CD4-positive, alpha-beta T cell (primary cell): ENCODE results near the gene KCTD16. TPM values are rescaled to one million over a fixed set of nuclear protein-coding genes. Genes with fewer than 3 reads are reported as not detected.
A peak's percentile ranks its signal among the peaks of the same experiment; 100 is the strongest.

Experiments
- ATAC-seq: fragments of 200-7000 bp; cut with Tn5 transposase; one replicate; pipeline ENCODE4 v1.10.0; 2022; ENCODE audit warnings: mild to moderate bottlenecking; ENCODE audit not compliant: poor library complexity
- CTCF ChIA-PET: fragments of 350-600 bp; sonication (Branson Sonifier 250); formaldehyde crosslinking; loops from one replicate; lab custom pipeline; 2021; ENCODE audit warnings: antibody characterized with exemption, inconsistent platforms; lab: Charles Lee
- POLR2A ChIA-PET: fragments of 350-600 bp; sonication (Branson Sonifier 250); formaldehyde crosslinking; loops from one replicate; lab custom pipeline; 2021; ENCODE audit warnings: antibody characterized with exemption, inconsistent platforms; lab: Charles Lee
- DNase-seq, 14 experiments: peaks; one replicate each; pipeline ENCODE4 v3.0.0-alpha.2; 2013 to 2020; ENCODE audit warnings: mixed read lengths in 2 of 14
- H3K27ac ChIP-seq, 2 donors: one replicate each; pipeline versions ENCODE4 v1.5.1 to v1.7.0; 2013; ENCODE audit warnings: low read length in 2 of 2, low read depth in 1 of 2, mild to moderate bottlenecking in 1 of 2
- H3K27me3 ChIP-seq, 2 experiments: 1 replicate in 1 of 2; 2 replicates in 1 of 2; pipeline versions ENCODE4 v1.6.1 to v1.7.0; 2013; ENCODE audit warnings: low read length in 2 of 2, control low read depth in 1 of 2, mild to moderate bottlenecking in 1 of 2, moderate library complexity in 1 of 2; ENCODE audit not compliant: insufficient read depth in 2 of 2, control insufficient read depth in 1 of 2
- H3K36me3 ChIP-seq: one replicate; pipeline ENCODE4 v1.6.1; 2013; ENCODE audit warnings: low read length, control low read depth; ENCODE audit not compliant: insufficient read depth
- H3K4me1 ChIP-seq: one replicate; pipeline ENCODE4 v1.6.1; 2013; ENCODE audit warnings: low read length, control low read depth; ENCODE audit not compliant: insufficient read depth
- H3K4me3 ChIP-seq: one replicate; pipeline ENCODE4 v1.5.1; 2013; ENCODE audit warnings: mild to moderate bottlenecking, low read length, moderate library complexity
- H3K9me3 ChIP-seq, 2 experiments: 1 replicate in 1 of 2; 2 replicates in 1 of 2; pipeline versions ENCODE4 v1.6.1 to v1.7.0; 2013; ENCODE audit warnings: low read length in 2 of 2, mild to moderate bottlenecking in 2 of 2, control low read depth in 1 of 2, moderate library complexity in 1 of 2; ENCODE audit not compliant: control insufficient read depth in 1 of 2, insufficient read depth in 1 of 2
- H3K27ac Mint-ChIP-seq: one replicate; pipeline ENCODE4 v1.8.0; 2020; ENCODE audit warnings: mixed read lengths
- H3K27me3 Mint-ChIP-seq: one replicate; pipeline ENCODE4 v1.8.0; 2021; ENCODE audit warnings: mixed read lengths
- H3K36me3 Mint-ChIP-seq: one replicate; pipeline ENCODE4 v1.8.0; 2021; ENCODE audit warnings: low read depth, mixed read lengths
- H3K4me1 Mint-ChIP-seq: one replicate; pipeline ENCODE4 v1.8.0; 2021; ENCODE audit warnings: low read depth, mixed read lengths
- H3K4me3 Mint-ChIP-seq: one replicate; pipeline ENCODE4 v1.8.0; 2020; ENCODE audit warnings: mild to moderate bottlenecking, mixed read lengths
- H3K9me3 Mint-ChIP-seq: one replicate; pipeline ENCODE4 v1.8.0; 2020; ENCODE audit warnings: mixed read lengths
- intact Hi-C, 2 experiments: fragments of 100-400 bp; cut with DNase I in 1 of 2; cut with micrococcal nuclease in 1 of 2; formaldehyde crosslinking; loops; one replicate each; pipeline versions ENCODE4 v1.15.1 to v1.9.0; 2023 to 2025; cut with DNase I, micrococcal nuclease
- total RNA-seq, 174 experiments: library from RNA in 2 of 174; stranded (reverse) in 2 of 174; gene quantifications; one replicate each; pipeline ENCODE4 v1.2.3 and lab custom pipeline; 2021 to 2026
- TF ChIP-seq, protein P1 (sequence below): fragments of 200-600 bp; IDR thresholded peaks from one replicate; pipeline ENCODE4 v1.8.0; 2022; ENCODE audit warnings: antibody characterized with exemption, mild to moderate bottlenecking

The KCTD16 gene
- total RNA-seq, 2 experiments from 2014 or later, result not detected

DNA sequence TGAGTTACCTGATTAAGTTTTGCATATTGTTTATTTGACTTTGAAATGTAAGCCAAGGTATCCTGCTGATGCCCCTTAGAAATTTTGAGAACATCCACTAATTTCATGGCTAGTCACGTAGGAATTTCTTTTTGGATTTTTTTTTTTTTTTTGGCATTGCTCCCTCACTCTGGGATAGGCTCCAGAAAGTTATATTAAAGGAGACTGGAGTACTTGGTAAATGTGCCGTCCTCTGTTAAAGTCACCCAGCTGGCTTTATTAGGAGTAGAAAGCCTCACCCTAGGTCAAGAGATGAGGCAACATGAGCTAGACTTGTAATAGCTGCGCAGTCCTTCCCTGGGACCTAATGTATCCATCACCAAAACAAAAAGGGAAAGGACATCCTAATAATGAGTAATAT, 3.1 kb downstream of the KCTD16 start:
- POLR2A ChIA-PET, result interaction anchor here (4.4 kb wide), 1 partner anchor 16 kb away, joined by 115 read pairs; no protein-coding TSS in a partner anchor

DNA sequence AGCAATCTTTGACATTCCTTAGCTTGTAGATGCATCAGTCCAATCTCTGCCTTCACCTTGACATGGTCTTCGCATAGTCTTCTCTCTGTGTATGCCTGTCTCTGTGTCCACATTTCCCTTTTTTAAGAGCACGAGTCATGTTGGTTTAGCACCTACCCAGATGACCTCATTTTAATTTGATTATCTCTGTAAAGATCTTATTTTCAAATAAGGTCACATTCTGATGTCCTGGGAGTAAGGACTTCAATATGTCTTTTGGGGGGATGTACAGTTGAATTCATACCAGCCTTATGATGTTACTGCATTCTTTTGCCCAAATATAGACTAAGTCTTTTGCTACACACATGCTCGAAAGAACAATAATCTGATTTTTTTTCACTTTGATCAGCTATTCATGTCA, 6.9 kb downstream of the KCTD16 start:
- H3K4me1 Mint-ChIP-seq, result peaks cover 8% of the 10 kb centered on the region
- H3K36me3 Mint-ChIP-seq, result no peaks in the 10 kb centered on the region
- TF ChIP-seq, protein P1, sequence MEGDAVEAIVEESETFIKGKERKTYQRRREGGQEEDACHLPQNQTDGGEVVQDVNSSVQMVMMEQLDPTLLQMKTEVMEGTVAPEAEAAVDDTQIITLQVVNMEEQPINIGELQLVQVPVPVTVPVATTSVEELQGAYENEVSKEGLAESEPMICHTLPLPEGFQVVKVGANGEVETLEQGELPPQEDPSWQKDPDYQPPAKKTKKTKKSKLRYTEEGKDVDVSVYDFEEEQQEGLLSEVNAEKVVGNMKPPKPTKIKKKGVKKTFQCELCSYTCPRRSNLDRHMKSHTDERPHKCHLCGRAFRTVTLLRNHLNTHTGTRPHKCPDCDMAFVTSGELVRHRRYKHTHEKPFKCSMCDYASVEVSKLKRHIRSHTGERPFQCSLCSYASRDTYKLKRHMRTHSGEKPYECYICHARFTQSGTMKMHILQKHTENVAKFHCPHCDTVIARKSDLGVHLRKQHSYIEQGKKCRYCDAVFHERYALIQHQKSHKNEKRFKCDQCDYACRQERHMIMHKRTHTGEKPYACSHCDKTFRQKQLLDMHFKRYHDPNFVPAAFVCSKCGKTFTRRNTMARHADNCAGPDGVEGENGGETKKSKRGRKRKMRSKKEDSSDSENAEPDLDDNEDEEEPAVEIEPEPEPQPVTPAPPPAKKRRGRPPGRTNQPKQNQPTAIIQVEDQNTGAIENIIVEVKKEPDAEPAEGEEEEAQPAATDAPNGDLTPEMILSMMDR, result no peak
- DNase-seq (peak in 1 of 14 experiments; percentile 24), ATAC-seq (peak; percentile 55)
- H3K4me3 Mint-ChIP-seq, result no peak overlapping the region
- Histone ChIP-seq H3K27ac (no peak overlapping the region), H3K4me3 (no peak overlapping the region), H3K4me1 (no peaks in the 10 kb centered on the region), H3K36me3 (no peaks in the 10 kb centered on the region), H3K9me3 (no peaks in the 10 kb centered on the region), H3K27me3 (no peaks in the 10 kb centered on the region)
- CTCF ChIA-PET, result no interaction called here
- no peaks in the 10 kb centered on the region for H3K27me3 Mint-ChIP-seq
- POLR2A ChIA-PET, result no interaction called here
- H3K27ac Mint-ChIP-seq, result no peak overlapping the region
- no peaks in the 10 kb centered on the region for H3K9me3 Mint-ChIP-seq
- intact Hi-C loops, result no loop called here

More for the DNA sequence above, 3.1 kb downstream of the KCTD16 start:
- Histone ChIP-seq H3K27me3 (no peaks in the 10 kb centered on the region), H3K4me1 (peaks cover 11% of the 10 kb centered on the region), H3K27ac (no peak overlapping the region), H3K36me3 (peaks cover under 1% of the 10 kb centered on the region), H3K4me3 (no peak overlapping the region), H3K9me3 (no peaks in the 10 kb centered on the region)
- no peak overlapping the region for H3K4me3 Mint-ChIP-seq
- peaks cover 17% of the 10 kb centered on the region for H3K36me3 Mint-ChIP-seq
- H3K9me3 Mint-ChIP-seq, result no peaks in the 10 kb centered on the region
- H3K4me1 Mint-ChIP-seq, result peaks cover 34% of the 10 kb centered on the region
- intact Hi-C loops, result loop anchor here in 1 of 2 experiments (5.0 kb wide), 1 partner anchor 1406 kb away; no protein-coding TSS in a partner anchor
- no peaks in the 10 kb centered on the region for H3K27me3 Mint-ChIP-seq
- TF ChIP-seq, protein P1, result no peak
- no peak for DNase-seq
- CTCF ChIA-PET, result interaction anchor here (1.3 kb wide), 1 partner anchor 21 kb away, joined by 3 read pairs; no protein-coding TSS in a partner anchor
- no peak for ATAC-seq
- no peak overlapping the region for H3K27ac Mint-ChIP-seq

- Mint-ChIP-seq H3K27ac (no peak overlapping the region), H3K36me3 (no peaks in the 10 kb centered on the region), H3K9me3 (no peaks in the 10 kb centered on the region), H3K4me1 (peaks cover 20% of the 10 kb centered on the region), H3K27me3 (no peaks in the 10 kb centered on the region), H3K4me3 (no peak overlapping the region)
- intact Hi-C loops, result no loop called here
- no peaks in the 10 kb centered on the region for H3K4me1 ChIP-seq
- H3K27ac ChIP-seq, result no peak overlapping the region
- H3K9me3 ChIP-seq, result no peaks in the 10 kb centered on the region
- TF ChIP-seq, protein P1, result no peak
- no peaks in the 10 kb centered on the region for H3K27me3 ChIP-seq
- H3K4me3 ChIP-seq, result no peak overlapping the region
- DNase-seq (no peak), ATAC-seq (no peak)
- POLR2A ChIA-PET, result interaction anchor here (0.9 to 1.6 kb wide), 2 partner anchors 8 to 9 kb away, joined by 3 to 8 read pairs; partner anchors contain the start of genes KCTD16 and YIPF5
- H3K36me3 ChIP-seq, result no peaks in the 10 kb centered on the region
- CTCF ChIA-PET, result interaction anchor here (1.3 kb wide), 1 partner anchor 9 kb away, joined by 3 read pairs; the partner anchor contains the start of gene YIPF5
Measured at GRCh38 chr5:144179226-144179625, 8.6 kb downstream of the KCTD16 start.
